Measurements from ENCODE around the gene TSPO2.
"Not testable (repeated sequence)": the region's sequence is repeated elsewhere in the genome, so short reads cannot be mapped to it uniquely, and the experiment has no call there.

Gene TSPO2, protein sequence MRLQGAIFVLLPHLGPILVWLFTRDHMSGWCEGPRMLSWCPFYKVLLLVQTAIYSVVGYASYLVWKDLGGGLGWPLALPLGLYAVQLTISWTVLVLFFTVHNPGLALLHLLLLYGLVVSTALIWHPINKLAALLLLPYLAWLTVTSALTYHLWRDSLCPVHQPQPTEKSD

DNA sequence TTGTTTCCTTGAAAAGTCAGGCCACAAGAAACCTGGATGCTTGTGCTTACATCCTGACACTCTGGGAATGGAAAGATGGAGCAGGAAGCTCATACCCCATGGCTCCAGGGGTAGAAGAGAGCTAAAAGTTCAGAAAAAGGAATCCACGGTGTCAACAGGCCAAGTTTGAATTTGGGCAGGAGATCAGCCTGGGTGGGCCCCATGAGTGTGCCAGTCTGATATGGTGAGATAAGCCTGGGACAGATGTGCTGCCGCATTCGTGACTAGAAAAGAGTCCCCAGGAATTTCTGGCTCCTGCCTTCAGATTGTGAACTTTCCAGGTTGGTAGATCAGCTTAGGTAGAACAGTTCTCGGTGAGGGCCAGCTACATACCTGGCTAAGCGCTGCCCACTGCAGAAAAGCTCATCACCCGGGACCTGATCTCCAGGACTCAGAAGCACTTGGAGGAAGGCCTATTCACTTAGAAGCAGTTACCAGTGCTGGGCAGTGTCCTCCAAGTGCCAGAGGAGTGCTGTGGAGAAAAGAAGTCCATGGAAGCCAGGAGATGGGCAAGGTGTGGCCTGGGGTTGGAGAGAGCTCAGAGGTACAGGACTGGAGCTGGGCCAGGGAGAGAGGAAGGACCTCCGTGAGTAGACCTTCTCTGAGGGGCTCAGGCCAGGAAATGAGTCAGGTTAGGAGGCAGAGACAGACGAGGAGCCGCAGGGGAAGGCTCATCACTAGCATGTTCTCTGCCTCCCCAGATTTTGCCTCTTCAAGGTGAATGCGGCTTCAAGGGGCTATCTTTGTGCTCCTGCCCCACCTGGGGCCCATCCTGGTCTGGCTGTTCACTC lies at the start of gene TSPO2:
TSPO2 (plus strand) TSS at position 242 of the 830 bp plus-strand sequence; CDS start at position 761, 519 bp downstream.
- DNase-seq (ENCODE audit: extremely low spot score, insufficient read length, low read depth) = no peak

DNA sequence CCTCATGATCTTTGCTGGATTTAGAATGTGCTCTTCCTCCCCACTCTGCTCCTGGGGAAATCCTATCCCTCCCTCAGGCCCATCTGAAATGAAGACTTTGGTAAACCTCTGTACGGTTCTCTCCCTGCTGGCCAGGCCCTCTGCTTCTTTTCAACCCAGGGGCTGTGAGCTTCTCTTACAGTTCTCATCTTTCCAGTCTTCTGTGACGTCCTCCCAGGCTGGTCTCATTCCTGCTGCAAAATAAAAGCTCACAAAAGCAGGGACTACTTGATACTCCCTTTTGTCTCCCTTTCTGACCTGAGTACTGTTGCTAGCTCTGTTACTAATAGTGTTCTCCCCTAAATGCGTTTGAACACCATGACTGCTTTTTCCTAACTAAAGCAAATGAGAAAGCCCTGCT lies 49.5 kb upstream of the TSPO2 start:
- DNase-seq (ENCODE audit: extremely low spot score, insufficient read length, low read depth) (no peak), FAIRE-seq (no peak)

More for the DNA sequence above, at the start of gene TSPO2:
- FAIRE-seq = no peak

DNA sequence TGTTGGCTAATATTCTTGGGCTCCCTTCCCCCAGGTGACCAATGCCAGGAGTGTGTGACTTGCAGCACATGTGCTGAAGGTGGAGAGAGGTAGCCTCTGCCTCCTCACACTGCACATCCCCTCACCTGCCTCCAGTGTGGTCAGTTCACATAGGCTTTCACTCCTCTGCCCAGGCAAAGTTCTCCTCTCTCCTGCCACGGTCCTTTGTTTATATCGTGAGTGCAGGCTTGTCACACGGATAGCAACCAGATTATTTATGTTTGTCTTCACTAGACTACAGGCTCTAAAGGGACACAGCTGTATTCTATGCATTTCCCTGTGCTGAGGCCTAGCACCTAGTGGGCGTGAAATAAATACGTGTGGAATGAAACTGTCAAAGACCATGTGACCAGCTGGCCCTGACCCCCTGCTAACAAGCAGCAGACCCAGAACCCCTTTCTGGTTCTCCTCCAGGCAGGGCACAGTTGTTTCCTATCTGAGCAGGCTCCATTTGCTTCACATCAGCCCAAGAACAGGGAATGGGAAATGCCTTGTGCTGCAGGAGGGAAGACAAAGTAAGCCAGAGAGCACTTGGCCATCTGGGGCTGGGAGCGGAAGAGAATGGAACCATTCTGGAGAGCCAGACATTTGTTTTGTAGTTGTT lies 45.6 kb upstream of the TSPO2 start:
- DNase-seq (ENCODE audit: extremely low spot score, insufficient read length, low read depth) = no peak

DNA sequence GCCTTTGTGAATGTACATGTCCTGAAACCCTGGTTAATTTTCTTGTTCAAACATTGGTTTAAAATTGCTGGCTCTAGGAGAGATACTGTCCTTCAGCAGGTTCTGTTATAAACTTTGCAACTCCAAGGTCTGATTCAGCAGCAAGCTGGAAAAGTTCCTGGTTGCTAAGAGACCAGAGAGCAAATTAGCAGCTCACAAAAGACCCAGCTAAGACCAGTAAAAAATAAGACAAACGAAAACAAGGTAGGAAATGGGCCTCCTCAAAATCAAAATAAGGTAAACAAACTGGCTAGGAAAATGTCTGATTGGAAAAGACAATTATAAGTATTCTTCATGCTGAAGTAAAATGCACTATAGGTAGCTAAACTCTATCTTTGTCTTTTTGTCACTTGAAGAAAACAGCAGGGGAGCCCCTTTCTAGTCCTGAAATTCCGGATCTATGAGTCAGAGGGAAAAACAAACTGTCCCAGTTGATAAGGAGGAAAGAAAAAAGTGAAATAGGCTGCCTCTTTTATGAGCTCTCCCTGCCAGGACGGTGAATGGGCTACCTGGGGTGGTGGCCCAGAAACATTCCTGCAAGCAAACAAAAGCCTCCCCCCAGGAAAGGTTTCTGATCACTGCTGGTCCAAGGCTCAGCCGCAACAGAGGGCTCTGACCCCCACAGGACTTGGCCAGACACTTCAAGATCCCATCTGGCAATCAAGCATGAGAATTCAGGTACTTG lies 44.9 kb upstream of the TSPO2 start:
- FAIRE-seq = no peak
- DNase-seq (ENCODE audit: extremely low spot score, insufficient read length, low read depth) = no peak

More for the DNA sequence above, 45.6 kb upstream of the TSPO2 start:
- FAIRE-seq = no peak

DNA sequence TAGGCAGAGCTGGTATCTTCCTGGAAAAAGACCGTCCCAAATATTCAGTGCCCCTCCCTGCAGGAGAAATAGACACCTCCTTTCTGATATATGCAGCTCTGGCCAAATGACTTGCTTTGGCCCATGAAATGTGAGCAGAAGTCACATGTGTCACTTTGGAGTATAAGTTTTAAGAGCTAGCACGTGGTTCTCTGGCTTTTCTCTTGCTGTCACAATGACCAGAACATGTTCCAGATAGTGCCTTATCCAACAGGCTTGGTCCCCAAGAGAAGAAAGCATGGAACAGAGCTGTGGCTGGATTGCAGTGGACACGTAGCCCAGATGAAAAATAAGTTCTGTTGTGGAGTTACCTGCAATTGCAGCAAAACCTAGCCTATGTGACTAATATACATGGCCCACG lies 43.6 kb upstream of the TSPO2 start:
- DNase-seq (ENCODE audit: extremely low spot score, insufficient read length, low read depth) = no peak
- no peak for FAIRE-seq

DNA sequence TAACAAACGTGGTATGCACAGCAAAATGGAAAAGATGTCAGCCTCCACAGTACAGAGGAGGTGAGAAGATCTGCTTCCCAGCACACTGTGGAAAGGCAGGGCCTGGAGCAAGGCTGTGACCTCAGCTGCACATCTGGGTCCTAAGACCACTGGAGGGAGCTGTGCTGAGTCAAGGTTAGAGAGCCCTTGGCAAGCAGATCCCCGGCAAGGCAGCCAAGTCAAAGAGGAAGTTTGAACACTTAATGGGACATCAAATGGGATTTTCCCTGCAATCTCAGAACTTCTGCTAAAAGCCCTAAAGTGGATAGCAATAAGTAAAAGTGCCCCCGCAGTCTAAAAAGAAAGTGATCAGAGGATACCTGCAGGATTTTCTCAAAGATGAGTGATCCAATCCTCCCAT lies 42.7 kb upstream of the TSPO2 start:
- peak; percentile 15 for DNase-seq (ENCODE audit: extremely low spot score, insufficient read length, low read depth)
- FAIRE-seq = peak; percentile 35

DNA sequence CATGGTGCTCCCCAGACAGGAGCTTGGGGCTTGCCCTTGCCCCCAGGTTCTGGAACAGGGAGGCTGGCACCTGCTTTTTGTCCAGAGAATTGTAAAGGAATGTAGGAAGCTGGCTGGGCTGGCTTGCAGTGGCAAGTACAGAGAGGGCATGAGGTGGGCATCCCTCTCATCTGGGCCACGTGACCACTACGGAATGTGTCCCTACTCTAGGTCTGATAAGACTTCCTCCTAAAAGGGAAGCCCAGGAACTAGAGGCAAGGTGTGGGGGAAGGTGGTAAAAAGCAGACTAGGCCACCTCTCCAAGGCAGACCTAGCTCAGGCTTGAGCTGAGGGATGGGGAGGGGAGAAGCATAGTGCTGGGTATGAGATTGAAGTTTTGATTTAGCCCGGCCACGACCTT lies 42.0 kb upstream of the TSPO2 start:
- no peak for FAIRE-seq

DNA sequence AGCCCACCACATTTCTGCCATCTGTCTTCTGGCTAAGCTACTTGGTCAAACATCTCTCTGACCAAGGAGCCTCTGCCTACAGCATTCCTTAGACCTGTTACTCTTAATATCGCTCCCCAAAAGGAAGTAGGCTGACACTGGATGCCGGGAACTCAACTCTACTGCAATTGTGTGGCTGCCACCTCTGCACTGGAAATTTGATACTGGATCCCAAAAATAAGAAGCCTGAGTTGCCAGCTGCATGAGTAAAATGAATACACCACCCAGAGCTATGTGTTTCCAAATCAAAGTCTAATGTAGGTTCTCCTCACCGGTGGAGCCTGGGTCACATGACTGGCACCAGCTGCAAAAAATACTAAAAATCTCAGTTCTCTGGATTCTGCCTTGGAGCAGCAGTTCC lies 40.1 kb upstream of the TSPO2 start:
- no peak for FAIRE-seq
- no peak for DNase-seq (ENCODE audit: extremely low spot score, insufficient read length, low read depth)

More for the DNA sequence above, 42.0 kb upstream of the TSPO2 start:
- DNase-seq (ENCODE audit: extremely low spot score, insufficient read length, low read depth) = no peak

DNA sequence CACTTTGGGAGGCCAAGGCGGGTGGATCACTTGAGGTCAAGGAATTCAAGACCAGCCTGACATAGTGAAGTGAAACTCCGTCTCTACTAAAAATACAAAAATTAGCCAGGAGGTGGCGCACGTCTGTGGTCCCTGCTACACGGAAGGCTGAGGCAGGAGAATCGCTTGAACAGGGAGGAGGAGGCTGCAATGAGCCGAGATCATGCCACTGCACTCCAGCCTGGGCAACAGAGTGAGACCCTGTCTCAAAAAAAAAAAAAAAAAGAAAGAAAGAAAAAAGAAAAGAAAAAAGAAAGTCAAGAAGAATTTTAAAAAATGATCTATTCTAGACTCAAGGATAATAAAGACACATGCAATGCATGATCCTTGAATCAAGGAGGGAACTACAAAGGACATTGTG lies 36.0 kb upstream of the TSPO2 start:
- FAIRE-seq = peak; percentile 90
- not testable (repeated sequence) for DNase-seq (ENCODE audit: extremely low spot score, insufficient read length, low read depth)

DNA sequence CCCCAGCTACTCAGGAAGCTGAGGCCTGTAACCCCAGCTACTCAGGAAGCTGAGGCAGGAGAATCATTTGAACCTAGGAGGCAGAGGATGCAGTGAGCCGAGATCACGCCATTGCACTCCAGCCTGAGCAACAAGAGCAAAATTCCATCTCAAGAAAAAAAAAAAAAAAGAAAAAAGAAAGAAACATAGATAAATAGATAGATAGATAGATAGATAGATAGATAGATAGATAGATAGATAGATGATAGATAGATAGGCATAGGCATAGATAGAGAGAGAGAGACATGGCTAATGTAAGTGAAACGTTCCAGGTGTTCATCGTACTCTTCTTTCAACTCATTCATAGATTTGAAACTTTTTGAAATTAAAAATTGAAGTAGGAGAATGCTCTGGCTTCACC lies 35.3 kb upstream of the TSPO2 start:
- DNase-seq (ENCODE audit: extremely low spot score, insufficient read length, low read depth); FAIRE-seq: not testable (repeated sequence)

DNA sequence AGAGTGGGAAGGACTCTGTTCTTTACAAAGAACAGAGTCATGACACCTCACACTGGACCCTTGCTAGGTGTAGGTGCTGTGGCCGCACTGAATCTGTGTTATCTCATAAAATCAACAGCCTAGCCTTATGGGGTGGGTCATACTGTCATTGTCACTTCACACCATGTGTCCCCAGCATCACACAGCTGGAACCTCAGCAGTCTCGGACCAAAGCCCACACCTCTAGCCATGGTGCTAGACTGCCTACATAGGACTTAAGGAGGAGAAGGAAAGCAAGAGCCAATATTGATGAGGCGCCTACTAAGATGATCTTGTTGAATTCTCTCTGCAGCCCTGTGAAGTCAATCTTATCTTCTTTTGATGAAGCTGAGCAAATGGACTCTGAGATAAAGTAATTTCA lies 34.3 kb upstream of the TSPO2 start:
- no peak for DNase-seq (ENCODE audit: extremely low spot score, insufficient read length, low read depth)
- no peak for FAIRE-seq

DNA sequence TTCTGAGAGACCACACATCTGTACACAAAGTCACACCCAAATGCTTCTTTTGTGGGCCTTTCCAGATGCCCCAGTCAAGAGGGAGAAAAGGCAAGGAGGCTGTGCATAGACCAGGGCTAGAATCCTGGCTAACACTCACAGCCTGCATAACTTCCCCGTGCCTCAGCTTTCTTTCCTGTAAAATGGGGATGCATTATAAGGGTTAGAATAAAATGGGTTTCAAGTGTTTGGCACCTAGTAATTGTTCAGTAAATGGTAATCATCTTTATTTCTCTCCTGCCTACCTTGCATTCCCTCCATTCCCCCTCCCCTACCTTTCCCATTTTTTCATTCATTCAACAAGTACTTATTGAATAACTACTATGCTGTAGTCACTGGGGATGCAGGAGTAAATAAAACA lies 32.6 kb upstream of the TSPO2 start:
- no peak for DNase-seq (ENCODE audit: extremely low spot score, insufficient read length, low read depth)
- FAIRE-seq = no peak

DNA sequence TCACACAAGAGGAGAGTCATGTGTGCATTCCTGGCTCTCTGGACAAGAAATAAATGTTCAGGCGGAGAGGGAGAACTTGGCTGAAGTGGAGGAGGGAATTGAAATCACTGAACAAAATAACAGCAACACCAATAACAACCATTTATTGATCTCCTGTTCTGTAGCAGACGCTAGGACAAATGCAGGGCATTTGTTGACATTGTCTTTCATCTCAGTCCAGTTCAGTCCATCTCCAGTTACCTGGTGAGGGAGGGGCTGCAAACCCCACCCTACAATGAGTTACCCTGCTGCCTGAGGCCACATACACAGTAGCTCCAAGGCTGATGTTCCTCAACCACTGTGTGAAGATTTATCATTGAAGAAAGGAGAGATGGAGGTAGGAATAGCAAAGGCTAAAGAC lies 30.6 kb upstream of the TSPO2 start:
- DNase-seq (ENCODE audit: extremely low spot score, insufficient read length, low read depth) (no peak), FAIRE-seq (no peak)

DNA sequence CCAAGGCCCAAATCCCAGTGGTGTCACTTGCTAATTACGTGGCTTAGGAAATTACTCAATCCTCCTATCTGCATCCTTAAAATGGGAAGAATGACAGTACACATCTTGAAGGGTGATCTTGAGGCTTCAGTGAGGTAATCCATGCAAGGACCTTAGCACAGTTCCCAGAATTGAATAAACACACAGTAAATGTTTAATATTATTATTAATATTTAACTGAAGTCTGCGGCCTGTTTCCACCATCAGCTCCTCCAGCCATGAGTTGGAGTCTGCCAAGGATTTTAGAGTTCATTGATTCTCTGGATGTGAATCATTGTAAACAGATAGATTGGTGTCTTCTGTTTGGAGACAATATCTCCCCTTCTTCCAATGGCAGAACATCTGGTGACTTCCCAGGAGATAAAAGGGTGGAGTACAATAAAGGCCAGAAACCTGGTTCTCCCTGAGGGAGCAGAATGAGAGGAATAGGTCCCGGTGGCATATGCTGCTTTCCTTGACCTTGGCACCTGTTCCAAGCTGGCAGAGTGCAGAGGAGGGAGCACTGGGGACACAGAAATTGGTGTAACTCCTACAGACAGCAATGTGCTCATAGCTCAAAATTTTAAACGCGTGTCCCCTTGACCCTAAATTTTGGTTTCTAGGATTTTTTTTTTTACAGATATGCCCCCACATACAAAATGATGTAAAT lies 28.7 kb upstream of the TSPO2 start:
- FAIRE-seq = no peak
- no peak for DNase-seq (ENCODE audit: extremely low spot score, insufficient read length, low read depth)

DNA sequence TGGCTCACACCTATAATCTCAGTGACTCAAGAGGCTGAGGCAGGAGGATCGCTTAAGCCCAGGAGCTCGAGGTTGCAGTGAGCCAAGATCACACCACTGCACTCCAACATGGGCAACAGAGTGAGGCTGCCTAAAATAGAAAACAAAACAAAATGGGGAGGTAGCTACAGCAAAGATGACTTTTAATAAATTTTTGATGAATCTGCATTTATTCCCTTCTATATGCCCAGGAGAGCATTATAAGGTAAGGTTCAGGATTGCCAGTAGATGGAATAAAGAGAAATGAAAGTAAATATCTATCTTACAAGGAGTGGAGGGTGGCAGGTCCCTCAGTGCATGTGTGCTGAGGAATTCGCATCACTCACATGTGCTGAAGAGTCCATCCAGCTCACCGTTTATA lies 27.5 kb upstream of the TSPO2 start:
- FAIRE-seq (no peak), DNase-seq (ENCODE audit: extremely low spot score, insufficient read length, low read depth) (no peak)

DNA sequence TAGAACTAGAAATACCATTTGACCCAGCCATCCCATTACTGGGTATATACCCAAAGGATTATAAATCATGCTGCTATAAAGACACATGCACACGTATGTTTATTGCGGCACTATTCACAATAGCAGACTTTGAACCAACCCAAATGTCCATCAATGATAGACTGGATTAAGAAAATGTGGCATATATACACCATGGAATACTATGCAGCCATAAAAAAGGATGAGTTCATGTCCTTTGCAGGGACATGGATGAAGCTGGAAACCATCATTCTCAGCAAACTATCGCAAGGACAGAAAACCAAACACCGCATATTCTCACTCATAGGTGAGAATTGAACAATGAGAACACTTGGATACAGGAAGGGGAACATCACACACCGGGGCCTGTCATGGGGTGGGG lies 26.4 kb upstream of the TSPO2 start:
- not testable (repeated sequence) for FAIRE-seq; DNase-seq (ENCODE audit: extremely low spot score, insufficient read length, low read depth)

DNA sequence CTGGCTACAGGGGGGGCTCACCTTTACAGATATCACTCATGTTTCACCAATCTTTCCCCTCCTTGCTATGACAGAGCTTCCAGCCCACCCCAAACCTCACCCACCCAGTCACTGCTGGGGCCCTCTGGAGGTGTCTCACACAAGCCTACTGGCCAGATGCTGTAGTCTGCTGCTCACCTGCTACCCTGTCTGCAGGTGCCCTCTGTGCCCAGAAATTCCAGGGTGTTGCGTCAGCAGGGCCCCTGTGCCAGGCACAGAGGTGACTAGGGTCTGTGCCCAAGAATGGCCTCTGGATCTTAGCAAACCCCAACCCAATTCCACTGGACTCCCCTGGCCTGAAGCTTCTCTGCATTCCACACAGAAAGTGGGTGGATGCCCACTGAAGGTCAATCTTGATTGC lies 24.6 kb upstream of the TSPO2 start:
- DNase-seq (ENCODE audit: extremely low spot score, insufficient read length, low read depth) (no peak), FAIRE-seq (no peak)

DNA sequence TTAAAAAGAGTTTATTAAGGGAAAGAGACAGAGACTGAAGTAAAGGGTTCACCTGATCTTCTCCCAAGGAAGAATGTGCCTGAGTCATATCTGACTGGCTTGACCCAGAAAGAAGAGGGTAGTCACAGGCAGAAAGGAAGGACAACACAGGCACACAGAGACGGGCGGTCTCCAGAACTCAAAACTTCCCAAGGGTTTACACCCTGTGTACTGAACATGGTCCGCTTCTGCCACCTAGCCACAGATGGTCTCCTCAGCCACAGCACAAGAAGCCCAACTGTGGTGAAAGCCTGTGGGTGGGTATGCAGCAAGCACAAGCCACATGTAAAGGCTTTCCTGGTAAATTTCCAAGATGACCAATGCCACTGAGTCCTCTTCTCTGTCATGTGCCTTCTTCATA lies 20.4 kb upstream of the TSPO2 start:
- DNase-seq (ENCODE audit: extremely low spot score, insufficient read length, low read depth) = no peak
- no peak for FAIRE-seq

DNA sequence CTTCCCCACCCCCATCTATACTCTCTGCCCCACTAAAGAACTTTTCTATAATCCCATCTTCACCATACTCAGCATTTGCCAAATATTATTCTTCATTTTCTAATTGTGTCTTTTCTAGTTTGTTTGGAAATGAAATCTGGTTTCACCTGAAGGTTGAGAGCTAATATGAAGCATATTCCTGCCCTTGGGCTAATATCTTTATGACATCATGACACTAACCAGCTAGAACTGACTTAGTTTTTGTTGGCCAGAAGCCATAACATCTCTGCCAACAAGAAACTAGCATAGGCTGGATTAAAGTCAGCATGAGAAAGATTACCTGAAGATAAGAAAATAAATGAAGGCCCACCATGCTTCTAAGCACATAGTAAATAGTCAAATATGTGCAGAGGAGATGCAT lies 20.0 kb upstream of the TSPO2 start:
- DNase-seq (ENCODE audit: extremely low spot score, insufficient read length, low read depth) (no peak), FAIRE-seq (no peak)

DNA sequence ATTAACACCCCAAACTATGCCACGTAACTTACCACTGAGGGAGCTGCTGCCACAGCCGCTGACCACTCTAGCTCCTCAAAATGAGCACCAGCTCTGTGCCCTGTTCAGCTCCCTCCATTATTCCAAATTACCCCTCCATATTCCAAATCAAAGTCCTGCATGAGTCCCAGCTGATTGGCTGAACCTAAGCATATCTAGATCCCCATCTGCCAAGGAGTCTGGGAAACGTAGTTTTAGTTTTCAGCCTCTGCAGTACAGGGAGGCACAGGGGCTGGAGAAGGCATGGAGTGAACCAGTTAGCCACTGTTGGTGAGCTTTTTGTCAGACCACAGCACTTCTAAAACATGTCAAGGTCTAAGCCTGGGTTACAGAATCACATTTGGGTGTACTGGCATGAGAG lies 19.2 kb upstream of the TSPO2 start:
- DNase-seq (ENCODE audit: extremely low spot score, insufficient read length, low read depth) (no peak), FAIRE-seq (no peak)

All from GM18507 (cell line).